Kidney epithelial cell (primary cell): ENCODE results near the gene MARCHF5. TPM values are rescaled to one million over a fixed set of nuclear protein-coding genes. Genes with fewer than 3 reads are reported as not detected.

ENCODE experiments used
- DNase-seq: peaks from one replicate; pipeline ENCODE4 v3.0.0-alpha.2; 2010; ENCODE audit warnings: low read depth
- H3K27me3 ChIP-seq: 2 replicates; pipeline ENCODE4 v1.6.0; 2011; ENCODE audit warnings: low read length; ENCODE audit not compliant: control insufficient read depth, insufficient read depth
- H3K36me3 ChIP-seq: 2 replicates; pipeline ENCODE4 v1.5.1; 2011; ENCODE audit warnings: low read length; ENCODE audit not compliant: control insufficient read depth, insufficient read depth
- H3K4me3 ChIP-seq: 2 replicates; pipeline ENCODE4 v1.5.1; 2011; ENCODE audit warnings: low read depth, mild to moderate bottlenecking, control low read depth, low read length
- CTCF ChIP-seq: IDR thresholded peaks from 2 replicates; pipeline ENCODE4 v1.5.1; 2011; ENCODE audit warnings: mild to moderate bottlenecking, moderate library complexity, low read length, control low read depth, inconsistent platforms; ENCODE audit not compliant: insufficient read depth, poor library complexity, severe bottlenecking
- total RNA-seq: library from RNA; depleted of rRNA; stranded (reverse); fragments of >200 nt; gene quantifications from 2 replicates; pipeline ENCODE4 v1.2.3, GENCODE V29; 2015

The MARCHF5 gene
- total RNA-seq, 1 donor from 2014 or later, result 15.3 TPM

- Histone ChIP-seq H3K27me3 (no peaks in the 10 kb centered on the region), H3K4me3 (no peak overlapping the region), H3K36me3 (no peaks in the 10 kb centered on the region)
- DNase-seq, result peak; percentile 7
- no peak for TF ChIP-seq CTCF
These were observed 65.1 kb downstream of the MARCHF5 start for GRCh38 chr10:92356041-92356440.

GRCh38 chr10:92363498-92363897, 72.5 kb downstream of the MARCHF5 start:
- no peaks in the 10 kb centered on the region for H3K36me3 ChIP-seq
- H3K4me3 ChIP-seq, result no peak overlapping the region
- no peaks in the 10 kb centered on the region for H3K27me3 ChIP-seq
- no peak for DNase-seq
- no peak for TF ChIP-seq CTCF

GRCh38 chr10:92366412-92367021, 75.5 kb downstream of the MARCHF5 start:
- TF ChIP-seq CTCF, result no peak
- Histone ChIP-seq H3K27me3 (no peaks in the 10 kb centered on the region), H3K36me3 (no peaks in the 10 kb centered on the region), H3K4me3 (no peak overlapping the region)
- DNase-seq, result no peak

GRCh38 chr10:92377962-92378361, 87.0 kb downstream of the MARCHF5 start:
- DNase-seq, result no peak
- H3K36me3 ChIP-seq, result no peaks in the 10 kb centered on the region
- no peaks in the 10 kb centered on the region for H3K27me3 ChIP-seq
- no peak overlapping the region for H3K4me3 ChIP-seq
- TF ChIP-seq CTCF, result no peak

- no peak for TF ChIP-seq CTCF
- H3K36me3 ChIP-seq, result no peaks in the 10 kb centered on the region
- H3K27me3 ChIP-seq, result no peaks in the 10 kb centered on the region
- H3K4me3 ChIP-seq, result no peak overlapping the region
- DNase-seq, result no peak
These were observed 90.6 kb downstream of the MARCHF5 start for GRCh38 chr10:92381543-92381954.

GRCh38 chr10:92382631-92383030, 91.7 kb downstream of the MARCHF5 start:
- Histone ChIP-seq H3K4me3 (no peak overlapping the region), H3K36me3 (no peaks in the 10 kb centered on the region), H3K27me3 (no peaks in the 10 kb centered on the region)
- no peak for TF ChIP-seq CTCF
- no peak for DNase-seq
